Endometrial microvascular endothelial cells (primary cell): ENCODE data around the gene AGFG2. TPM values are rescaled to one million over a fixed set of nuclear protein-coding genes. Genes with fewer than 3 reads are reported as not detected.

Experiments
- in situ Hi-C: cut with HindIII; loops from 2 replicates; pipeline ENCODE4 v1.10.0; 2017; ENCODE audit warnings: low sequenced_read_pairs, low pct_unique_long_range_greater_than_20kb; ENCODE audit errors: inconsistent ontology term
- total RNA-seq: library from RNA; depleted of rRNA; stranded (reverse); fragments of >200 nt; gene quantifications from one replicate; pipeline ENCODE4 v1.2.3, GENCODE V29; 2015; ENCODE audit errors: inconsistent ontology term

AGFG2 gene
- total RNA-seq, 1 donor from 2014 or later, result 57.6 TPM

GRCh38 chr7:100600730-100601038 lies 61.7 kb downstream of the AGFG2 start:
- in situ Hi-C loops, result no loop called here

DNA sequence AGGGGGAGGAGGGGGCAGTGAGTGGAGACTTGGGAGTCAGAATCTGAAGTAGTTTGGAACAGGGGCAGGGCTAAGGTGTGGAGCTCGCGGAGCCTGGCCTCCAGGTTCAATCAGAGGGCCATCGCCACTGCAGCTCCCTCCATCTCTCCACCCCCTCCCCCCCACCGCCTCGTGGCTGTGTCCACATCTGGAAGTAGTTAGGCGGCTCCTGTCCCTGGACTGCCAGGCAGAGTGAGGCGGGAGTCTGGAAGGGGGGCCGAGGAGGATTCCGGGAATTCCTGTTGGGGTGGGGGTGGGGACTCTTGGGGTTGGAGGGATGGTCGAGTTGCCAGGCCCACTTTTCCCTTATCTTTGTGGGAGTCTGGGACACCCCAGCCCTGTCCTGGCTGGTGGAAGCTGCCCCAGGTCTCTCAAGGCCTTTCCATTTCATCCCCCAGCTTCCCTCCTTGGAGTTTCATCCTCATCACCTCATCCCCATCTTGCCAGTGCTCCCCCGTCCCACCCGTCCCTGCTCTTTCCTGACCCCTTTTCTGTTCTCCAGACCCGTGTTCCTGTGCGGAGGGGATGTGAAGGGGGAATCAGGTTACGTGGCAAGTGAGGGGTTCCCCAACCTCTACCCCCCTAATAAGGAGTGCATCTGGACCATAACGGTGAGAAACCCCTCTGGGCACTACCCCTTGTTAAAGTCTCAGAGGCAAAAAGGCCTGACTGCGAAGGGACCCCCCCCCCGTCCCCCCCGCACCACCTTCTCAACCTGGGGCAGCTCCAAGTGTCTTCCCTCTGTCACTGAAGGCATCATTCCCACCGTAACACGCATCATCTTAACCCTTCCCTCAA lies 64.1 kb downstream of the AGFG2 start:
- in situ Hi-C loops, result no loop called here

- in situ Hi-C loops, result no loop called here
Measured at GRCh38 chr7:100603726-100604027, 64.7 kb downstream of the AGFG2 start.

GRCh38 chr7:100604028-100604975 lies 65.3 kb downstream of the AGFG2 start:
- in situ Hi-C loops, result no loop called here

GRCh38 chr7:100604976-100605911 lies 66.2 kb downstream of the AGFG2 start:
- in situ Hi-C loops, result no loop called here

GRCh38 chr7:100606313-100606712 lies 67.3 kb downstream of the AGFG2 start:
- in situ Hi-C loops, result no loop called here

GRCh38 chr7:100607111-100607510 lies 68.1 kb downstream of the AGFG2 start:
- in situ Hi-C loops, result no loop called here

GRCh38 chr7:100609958-100610357 lies 71.0 kb downstream of the AGFG2 start:
- in situ Hi-C loops, result no loop called here

GRCh38 chr7:100611983-100612729 lies 73.2 kb downstream of the AGFG2 start, which contains the start of gene MOSPD3:
TSS of gene MOSPD3 (plus strand) at chr7:100612540. CDS start at chr7:100612792, 252 bp downstream.
- in situ Hi-C loops, result no loop called here

- in situ Hi-C loops, result no loop called here
Measured at GRCh38 chr7:100612730-100613390, 73.9 kb downstream of the AGFG2 start.

- in situ Hi-C loops, result no loop called here
Measured at GRCh38 chr7:100613412-100614175, 74.6 kb downstream of the AGFG2 start.

DNA sequence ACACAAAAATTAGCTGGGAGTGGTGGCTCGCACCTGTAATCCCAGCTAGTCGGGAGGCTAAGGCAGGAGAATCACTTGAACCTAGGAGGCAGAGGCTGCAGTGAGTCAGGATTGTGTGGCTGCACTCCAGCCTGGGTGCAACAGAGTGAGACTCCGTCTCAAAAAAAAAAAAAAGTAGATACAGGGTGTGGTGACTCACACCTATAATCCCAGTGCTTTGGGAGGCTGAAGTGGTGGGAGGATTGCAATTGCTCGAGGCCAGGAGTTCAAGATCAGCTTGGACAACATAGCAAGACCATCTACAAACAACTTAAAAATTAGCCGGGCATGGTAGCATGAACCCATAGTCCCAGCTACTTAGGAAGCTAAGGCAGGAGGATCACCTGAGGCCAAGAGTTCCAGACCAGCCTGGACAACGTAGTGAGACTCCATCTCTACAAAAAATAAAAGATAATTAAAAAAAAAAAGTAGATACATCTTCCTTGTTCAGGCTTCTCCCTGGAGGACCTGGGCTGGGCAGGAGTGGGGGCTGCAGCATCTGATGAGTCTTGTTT lies 75.4 kb downstream of the AGFG2 start:
- in situ Hi-C loops, result no loop called here

Other genes with a start within 250 kb of the AGFG2 start
- not detected for gene SPDYE3, start 231.5 kb upstream of the AGFG2 start, total RNA-seq
- 20.9 TPM for gene PILRB, start 181.1 kb upstream of the AGFG2 start, total RNA-seq
- not detected for gene PILRA, start 165.7 kb upstream of the AGFG2 start, total RNA-seq
- 0.09 TPM for gene ZCWPW1, start 110.5 kb upstream of the AGFG2 start, total RNA-seq
- gene MEPCE, start 109.4 kb upstream of the AGFG2 start, total RNA-seq, result 45.5 TPM
- gene PPP1R35, start 102.7 kb upstream of the AGFG2 start, total RNA-seq, result 34.7 TPM
- gene SPACDR, start 74.9 kb upstream of the AGFG2 start, total RNA-seq, result 8.5 TPM
- gene TSC22D4, start 60.0 kb upstream of the AGFG2 start, total RNA-seq, result 60.7 TPM
- gene NYAP1, start 55.3 kb upstream of the AGFG2 start, total RNA-seq, result 2.0 TPM
- 0.19 TPM for gene SAP25, start 34.7 kb downstream of the AGFG2 start, total RNA-seq
- 45.3 TPM for gene LRCH4, start 46.9 kb downstream of the AGFG2 start, total RNA-seq
- gene FBXO24, start 47.1 kb downstream of the AGFG2 start, total RNA-seq, result 1.8 TPM
- not detected for gene PCOLCE, start 63.2 kb downstream of the AGFG2 start, total RNA-seq
- gene MOSPD3, start 73.3 kb downstream of the AGFG2 start, total RNA-seq, result 17.6 TPM
- gene TFR2, start 102.3 kb downstream of the AGFG2 start, total RNA-seq, result not detected
- not detected for gene ACTL6B, start 117.2 kb downstream of the AGFG2 start, total RNA-seq
- gene GNB2, start 134.5 kb downstream of the AGFG2 start, total RNA-seq, result 301 TPM
- gene GIGYF1, start 155.0 kb downstream of the AGFG2 start, total RNA-seq, result 21.2 TPM
- gene POP7, start 166.9 kb downstream of the AGFG2 start, total RNA-seq, result 51.1 TPM
- gene EPO, start 181.3 kb downstream of the AGFG2 start, total RNA-seq, result not detected
- not detected for gene ZAN, start 194.4 kb downstream of the AGFG2 start, total RNA-seq